Suprapubic skin (tissue), 4 donors: ENCODE data around the gene GRID1.

ENCODE experiments used
- POLR2A ChIP-seq, 2 donors: fragments of 450-650 bp; IDR thresholded peaks; one replicate each; pipeline ENCODE4 v1.6.1; 2017; ENCODE audit warnings: antibody characterized with exemption in 2 of 2, mild to moderate bottlenecking in 2 of 2, moderate library complexity in 2 of 2
- POLR2AphosphoS5 ChIP-seq, 3 donors: sonication (generic); formaldehyde crosslinking; IDR thresholded peaks; one replicate each; pipeline ENCODE4 v1.6.1; 2017; ENCODE audit warnings: antibody characterized with exemption in 3 of 3

DNA sequence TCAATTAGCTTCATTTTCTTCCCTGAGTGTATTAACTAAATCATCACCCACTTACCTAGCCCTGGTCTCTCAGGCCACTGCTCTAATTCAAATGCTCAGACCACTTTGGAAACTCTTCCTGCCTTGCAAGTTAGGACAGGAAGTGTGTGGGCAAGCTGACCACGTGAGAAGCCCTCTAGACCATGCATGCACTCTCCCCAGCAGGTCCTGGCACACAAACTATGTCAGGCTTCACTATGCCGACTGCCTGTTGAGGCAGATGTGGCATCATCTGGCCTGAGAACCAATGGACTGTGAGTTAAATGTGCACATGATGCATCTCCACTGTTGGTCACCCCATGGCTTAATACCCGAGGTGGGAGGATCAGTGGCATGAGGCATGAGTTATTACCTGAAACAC lies 439.6 kb downstream of the GRID1 start:
- no peak for TF ChIP-seq POLR2A (IDR thresholded peaks at IDR 0.05)
- TF ChIP-seq POLR2AphosphoS5 (IDR thresholded peaks at IDR 0.05), result no peak
